Neuronal stem cell (in vitro differentiated cells): ENCODE results near the gene SDCCAG8.

Experiments used
- DNase-seq: peaks from one replicate; pipeline ENCODE4 v3.0.0-alpha.2; 2013; ENCODE audit warnings: low spot score
- H2AFZ ChIP-seq: one replicate; pipeline ENCODE4 v1.6.1; 2013; ENCODE audit warnings: mild to moderate bottlenecking, low read length, inconsistent platforms
- H2AK5ac ChIP-seq: 2 replicates; pipeline ENCODE4 v1.6.1; 2013; ENCODE audit warnings: low read depth, mild to moderate bottlenecking, inconsistent platforms, low read length, moderate library complexity, mixed read lengths
- H2BK120ac ChIP-seq: 2 replicates; pipeline ENCODE4 v1.6.1; 2013; ENCODE audit warnings: low read depth, mild to moderate bottlenecking, inconsistent platforms, low read length, moderate library complexity, mixed read lengths
- H2BK12ac ChIP-seq: one replicate; pipeline ENCODE4 v1.6.1; 2013; ENCODE audit warnings: low read length, inconsistent platforms
- H2BK15ac ChIP-seq: 2 replicates; pipeline ENCODE4 v1.6.1; 2013; ENCODE audit warnings: mild to moderate bottlenecking, low read length, inconsistent platforms, mixed read lengths
- H2BK5ac ChIP-seq: one replicate; pipeline ENCODE4 v1.6.1; 2013; ENCODE audit warnings: inconsistent platforms, mild to moderate bottlenecking, low read length, moderate library complexity
- H3K14ac ChIP-seq: one replicate; pipeline ENCODE4 v1.6.1; 2013; ENCODE audit warnings: low read length, inconsistent platforms
- H3K18ac ChIP-seq: 2 replicates; pipeline ENCODE4 v1.6.1; 2013; ENCODE audit warnings: low read length, inconsistent platforms
- H3K23ac ChIP-seq: 2 replicates; pipeline ENCODE4 v1.6.1; 2013; ENCODE audit warnings: low read depth, mild to moderate bottlenecking, mixed read lengths, low read length, inconsistent platforms; ENCODE audit not compliant: poor library complexity
- H3K27ac ChIP-seq: replicated peaks from 3 replicates; pipeline ENCODE4 v1.5.1; 2013; ENCODE audit warnings: low read length, inconsistent platforms
- H3K27me3 ChIP-seq, 3 experiments: 2 replicates each; pipeline ENCODE4 v1.6.1; 2013; ENCODE audit warnings: low read length in 3 of 3, mild to moderate bottlenecking in 2 of 3, inconsistent platforms in 1 of 3, low read depth in 1 of 3, mixed read lengths in 1 of 3, moderate library complexity in 1 of 3; ENCODE audit not compliant: control insufficient read depth in 3 of 3, insufficient read depth in 3 of 3
- H3K36me3 ChIP-seq, 2 donors: replicated peaks in 1 of 2; 2 replicates each; pipeline ENCODE4 v1.6.1; 2013; ENCODE audit warnings: low read length in 2 of 2; ENCODE audit not compliant: control insufficient read depth in 2 of 2, insufficient read depth in 2 of 2
- H3K4ac ChIP-seq: 2 replicates; pipeline ENCODE4 v1.6.1; 2013; ENCODE audit warnings: inconsistent platforms, mild to moderate bottlenecking, low read length, moderate library complexity
- H3K4me1 ChIP-seq, 2 donors: 1 replicate in 1 of 2; 2 replicates in 1 of 2; pipeline ENCODE4 v1.6.1; 2013; ENCODE audit warnings: low read length in 2 of 2, low read depth in 1 of 2; ENCODE audit not compliant: control insufficient read depth in 2 of 2, insufficient read depth in 1 of 2
- H3K4me2 ChIP-seq: one replicate; pipeline ENCODE4 v1.6.1; 2013; ENCODE audit warnings: mild to moderate bottlenecking, low read length, inconsistent platforms; ENCODE audit not compliant: insufficient read depth, poor library complexity, severe bottlenecking
- H3K4me3 ChIP-seq, 2 donors: 2 replicates each; pipeline ENCODE4 v1.5.1; 2013; ENCODE audit warnings: low read length in 2 of 2, mild to moderate bottlenecking in 2 of 2, inconsistent platforms in 1 of 2, moderate library complexity in 1 of 2
- H3K79me1 ChIP-seq: one replicate; pipeline ENCODE4 v1.6.1; 2013; ENCODE audit warnings: low read depth, mild to moderate bottlenecking, inconsistent platforms, low read length, moderate library complexity
- H3K9ac ChIP-seq: one replicate; pipeline ENCODE4 v1.6.1; 2013; ENCODE audit warnings: mild to moderate bottlenecking, low read depth, low read length, inconsistent platforms; ENCODE audit not compliant: poor library complexity
- H3K9me3 ChIP-seq, 2 donors: replicated peaks in 1 of 2; 2 replicates each; pipeline versions ENCODE3 to v1.6.1; 2013; ENCODE audit warnings: low read length in 2 of 2, mild to moderate bottlenecking in 2 of 2, inconsistent platforms in 1 of 2, low read depth in 1 of 2, mixed read lengths in 1 of 2, moderate library complexity in 1 of 2; ENCODE audit not compliant: control insufficient read depth in 2 of 2, insufficient read depth in 1 of 2
- H4K8ac ChIP-seq: one replicate; pipeline ENCODE4 v1.6.1; 2013; ENCODE audit warnings: low read depth, mild to moderate bottlenecking, inconsistent platforms, low read length, moderate library complexity
- H4K91ac ChIP-seq: one replicate; pipeline ENCODE4 v1.6.1; 2013; ENCODE audit warnings: low read length, low read depth, mild to moderate bottlenecking, inconsistent platforms; ENCODE audit not compliant: poor library complexity
- WGBS, 2 donors: extraction: QIAGEN DNeasy Blood & Tissue Kit; methylation state at CpG; one replicate each; pipeline ENCODE4 v1.1.7; 2013; ENCODE audit warnings: missing lambda C conversion rate in 2 of 2, mixed read lengths in 1 of 2; ENCODE audit not compliant: insufficient read length in 2 of 2, insufficient replicate concordance in 1 of 2; ENCODE audit errors: extremely low coverage in 2 of 2; 5-methylcytosine and 5-hydroxymethylcytosine counted together

The SDCCAG8 gene

GRCh38 chr1:243249214-243249613 lies 6.6 kb upstream of the SDCCAG8 start:
- no peak overlapping the region for H2BK12ac ChIP-seq
- no peak overlapping the region for H3K18ac ChIP-seq
- no peak overlapping the region for H4K91ac ChIP-seq
- DNase-seq = no peak
- H3K4ac ChIP-seq = no peak overlapping the region
- peaks cover 0 to 20% of the 10 kb centered on the region in 2 donors for H3K36me3 ChIP-seq
- H2BK5ac ChIP-seq = no peak overlapping the region
- H3K27me3 ChIP-seq = no peaks in the 10 kb centered on the region
- peaks cover 0 to 17% of the 10 kb centered on the region in 2 donors for H3K9me3 ChIP-seq
- H3K79me1 ChIP-seq = no peaks in the 10 kb centered on the region
- H3K4me2 ChIP-seq = no peak overlapping the region
- no peak overlapping the region for H3K4me3 ChIP-seq
- no peak overlapping the region for H3K23ac ChIP-seq
- H2BK15ac ChIP-seq = no peak overlapping the region
- no peak overlapping the region for H2AFZ ChIP-seq
- WGBS, 2 donors = no CpG with 5 or more reads among the region's 3 CpGs
- no peak overlapping the region for H3K9ac ChIP-seq
- H3K14ac ChIP-seq = no peak overlapping the region
- H2AK5ac ChIP-seq = no peak overlapping the region
- H3K27ac ChIP-seq = no peak overlapping the region
- no peak overlapping the region for H4K8ac ChIP-seq
- no peak overlapping the region for H2BK120ac ChIP-seq
- H3K4me1 ChIP-seq = peaks cover 0 to 2% of the 10 kb centered on the region in 2 donors

GRCh38 chr1:243250102-243250501 lies 5.7 kb upstream of the SDCCAG8 start:
- Histone ChIP-seq H2AFZ (no peak overlapping the region), H3K4ac (no peak overlapping the region), H2BK120ac (no peak overlapping the region), H2AK5ac (no peak overlapping the region), H3K4me2 (no peak overlapping the region), H3K4me1 (peaks cover 0 to 2% of the 10 kb centered on the region in 2 donors), H3K36me3 (peaks cover 0 to 11% of the 10 kb centered on the region in 2 donors), H2BK15ac (no peak overlapping the region), H3K4me3 (no peak overlapping the region), H2BK12ac (no peak overlapping the region), H3K14ac (no peak overlapping the region), H3K9me3 (peaks cover 0 to 17% of the 10 kb centered on the region in 2 donors), H2BK5ac (no peak overlapping the region), H3K79me1 (peaks cover 2% of the 10 kb centered on the region), H3K23ac (no peak overlapping the region), H3K9ac (no peak overlapping the region), H3K18ac (no peak overlapping the region), H4K91ac (no peak overlapping the region), H4K8ac (no peak overlapping the region), H3K27me3 (no peaks in the 10 kb centered on the region), H3K27ac (no peak overlapping the region)
- no CpG with 5 or more reads among the region's 3 CpGs for WGBS, 2 donors
- no peak for DNase-seq

GRCh38 chr1:243251539-243251938 lies 4.3 kb upstream of the SDCCAG8 start:
- no peak overlapping the region for H2BK5ac ChIP-seq
- no peaks in the 10 kb centered on the region for H3K27me3 ChIP-seq
- no peak overlapping the region for H3K23ac ChIP-seq
- peaks cover 0 to 4% of the 10 kb centered on the region in 2 donors for H3K36me3 ChIP-seq
- H3K9ac ChIP-seq = no peak overlapping the region
- H3K4me2 ChIP-seq = no peak overlapping the region
- WGBS, 2 donors = no CpG with 5 or more reads among the region's 1 CpG
- H4K91ac ChIP-seq = no peak overlapping the region
- H3K4ac ChIP-seq = no peak overlapping the region
- H3K14ac ChIP-seq = no peak overlapping the region
- no peak overlapping the region for H3K27ac ChIP-seq
- no peak for DNase-seq
- H2BK12ac ChIP-seq = no peak overlapping the region
- H2BK120ac ChIP-seq = no peak overlapping the region
- peaks cover 0 to 2% of the 10 kb centered on the region in 2 donors for H3K4me1 ChIP-seq
- peaks cover 2% of the 10 kb centered on the region for H3K79me1 ChIP-seq
- H3K4me3 ChIP-seq = no peak overlapping the region
- no peak overlapping the region for H2AFZ ChIP-seq
- no peak overlapping the region for H4K8ac ChIP-seq
- no peak overlapping the region for H3K18ac ChIP-seq
- H2BK15ac ChIP-seq = no peak overlapping the region
- no peak overlapping the region for H2AK5ac ChIP-seq
- H3K9me3 ChIP-seq = peaks cover 0 to 17% of the 10 kb centered on the region in 2 donors

GRCh38 chr1:243253211-243253925 lies 2.5 kb upstream of the SDCCAG8 start:
- Histone ChIP-seq H2BK120ac (no peak overlapping the region), H2AK5ac (no peak overlapping the region), H3K79me1 (peaks cover 4% of the 10 kb centered on the region), H3K18ac (no peak overlapping the region), H3K36me3 (peaks cover 0 to 2% of the 10 kb centered on the region in 2 donors), H3K4me2 (peak overlapping the region; percentile 63), H3K9me3 (peaks cover 0 to 17% of the 10 kb centered on the region in 2 donors), H3K4me1 (peaks cover 0 to 4% of the 10 kb centered on the region in 2 donors), H3K27ac (no peak overlapping the region), H3K4ac (no peak overlapping the region), H2BK5ac (no peak overlapping the region), H2BK15ac (no peak overlapping the region), H4K8ac (no peak overlapping the region), H3K27me3 (no peaks in the 10 kb centered on the region), H3K9ac (no peak overlapping the region), H2BK12ac (no peak overlapping the region), H3K4me3 (peak overlapping the region in 1 of 2 donors; percentile 70), H3K14ac (no peak overlapping the region), H4K91ac (no peak overlapping the region), H2AFZ (no peak overlapping the region), H3K23ac (no peak overlapping the region)
- no CpG with 5 or more reads among the region's 8 CpGs for WGBS, 2 donors
- DNase-seq = no peak
